ENCODE data around the gene CPEB4. TPM values are rescaled to one million over a fixed set of nuclear protein-coding genes. Genes with fewer than 3 reads are reported as not detected.

Gene CPEB4
- total and polyA plus RNA-seq, 10 of the 15 experiments (the other 5 are each of a cell fraction or from before 2014, with no cell fraction given) = 6.9 to 33.1 (median 20.4) TPM

- BruUV-seq (replicated peaks) = no TSS peak
- H3K4me3 ChIP-seq = no peak overlapping the region
- H2AFZ ChIP-seq (ENCODE audit: control insufficient read depth, low read depth, low read length) = no peak overlapping the region
- DNase-seq (ENCODE audit: low read depth, low spot score) (no peak), FAIRE-seq (peak; percentile 13), ATAC-seq (no peak)
- TF ChIP-seq ZBTB11 (CRISPR knock-in tag; IDR thresholded peaks at IDR 0.05) = no peak
- in situ Hi-C loops (cut with MboI) (no loop called here), intact Hi-C loops (cut with micrococcal nuclease; ENCODE audit: unreplicated experiment) (no loop called here)
- POLR2A ChIA-PET = interaction anchor here (1.5 kb wide), 1 partner anchor 13 kb away, joined by 6 read pairs; no protein-coding TSS in a partner anchor
- 58% methylated on average over 5 of the region's 5 CpGs for WGBS (ENCODE audit: insufficient coverage, insufficient replicate concordance, low lambda C conversion rate, missing lambda C conversion rate)
- H3K4me1 ChIP-seq (ENCODE audit: control insufficient read depth, insufficient read depth, low read length) = no peaks in the 10 kb centered on the region
- H3K9me3 ChIP-seq (replicated peaks; ENCODE audit: control insufficient read depth, insufficient read depth, low read length) = no peaks in the 10 kb centered on the region
- CTCF ChIA-PET = interaction anchor here (0.6 to 1.8 kb wide), 6 partner anchors 10 to 1344 kb away, joined by 3 to 5 read pairs (median 4); no protein-coding TSS in a partner anchor
- no peaks in the 10 kb centered on the region for H3K36me3 ChIP-seq (ENCODE audit: control insufficient read depth in 2 of 2, insufficient read depth in 2 of 2, low read length in 1 of 2)
- no peaks in the 10 kb centered on the region for H3K27me3 ChIP-seq (replicated peaks in 1 of 2; ENCODE audit: control insufficient read depth in 2 of 2, insufficient read depth in 2 of 2, low read length in 1 of 2)
- H3K4me2 ChIP-seq (ENCODE audit: control insufficient read depth, insufficient read depth) = no peak overlapping the region
- H4K20me1 ChIP-seq (ENCODE audit: control insufficient read depth, insufficient read depth) = no peaks in the 10 kb centered on the region
- no peak overlapping the region for H3K9ac ChIP-seq (ENCODE audit: control insufficient read depth, insufficient read depth, low read length)
- SMC1A ChIA-PET (ENCODE audit: uncharacterized antibody, unreplicated experiment) = interaction anchor here (0.6 to 2.0 kb wide), 6 partner anchors 13 to 183 kb away, joined by 3 to 4 read pairs (median 4); no protein-coding TSS in a partner anchor
- no peaks in the 10 kb centered on the region for H3K79me2 ChIP-seq (ENCODE audit: control insufficient read depth, insufficient read depth, low read length)
- no peak overlapping the region for H3K27ac ChIP-seq (ENCODE audit: control insufficient read depth, insufficient read depth)
- RAD21 ChIA-PET (ENCODE audit: unreplicated experiment) = interaction anchor here (1.0 to 1.4 kb wide), 3 partner anchors 18 to 52 kb away, joined by 3 to 4 read pairs (median 3); no protein-coding TSS in a partner anchor
Measured at GRCh38 chr5:173839117-173839713, 48.9 kb upstream of the CPEB4 start.
